ENCODE measurements around the gene DCDC1.

DCDC1 gene

DNA sequence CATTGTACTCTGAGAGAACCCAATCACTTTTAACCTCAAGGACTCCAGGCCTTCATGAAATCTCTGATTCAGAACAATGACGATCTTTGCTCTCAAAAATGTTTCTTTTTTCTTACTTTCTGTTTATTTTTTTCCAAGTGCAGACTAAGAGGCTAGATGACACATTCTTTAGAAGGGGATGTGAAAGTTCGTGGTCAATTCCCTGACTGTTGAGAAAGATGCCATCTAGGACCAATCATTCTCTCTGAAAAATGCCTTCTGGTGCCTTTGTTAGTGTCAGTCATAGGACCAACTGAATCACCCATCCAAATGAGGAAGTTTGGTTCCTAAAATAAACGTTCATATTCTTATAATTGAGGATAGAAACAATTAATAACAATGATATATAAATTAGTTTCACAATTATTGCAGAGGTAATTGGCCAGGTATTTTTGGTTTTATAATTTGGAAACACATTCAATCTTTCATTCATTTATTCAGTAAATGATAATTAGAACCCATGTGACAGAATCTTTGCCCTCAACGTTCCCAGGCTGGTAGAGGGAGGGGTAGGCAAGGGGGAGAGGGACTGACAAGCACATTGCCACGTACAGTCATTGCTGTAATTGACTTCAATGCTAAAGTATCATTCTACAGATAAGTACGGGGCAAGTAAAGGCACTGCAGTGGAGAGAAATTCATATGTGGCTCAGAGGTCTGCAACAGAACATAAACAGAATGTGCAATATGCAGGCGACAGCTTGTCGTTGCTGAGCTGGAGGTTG lies 450.0 kb downstream of the DCDC1 start:
- DNase-seq (ENCODE audit: low read depth in 2 of 2, low spot score in 1 of 2): no peak

- DNase-seq (ENCODE audit: low read depth in 2 of 2, low spot score in 1 of 2): no peak
Measured at GRCh38 chr11:30917859-30918478, 451.6 kb downstream of the DCDC1 start.

DNA sequence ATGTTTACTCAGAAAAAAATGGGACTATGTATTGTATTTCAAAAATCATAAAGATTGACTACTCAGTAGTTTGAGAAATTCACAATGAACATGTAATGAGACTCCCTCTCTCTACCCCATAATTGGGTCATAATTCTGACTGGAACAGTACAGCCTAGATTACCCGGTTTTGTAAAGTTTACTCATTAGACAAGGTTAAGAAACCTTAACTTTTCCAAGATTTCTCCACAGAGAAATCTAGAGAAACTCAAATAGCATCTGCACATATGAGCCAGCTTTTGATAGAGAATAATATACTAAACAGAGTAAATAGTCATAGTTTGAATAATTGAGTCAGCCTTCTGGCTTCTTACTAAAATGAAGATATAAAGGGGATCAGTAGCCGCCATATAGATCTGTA lies 452.3 kb downstream of the DCDC1 start:
- no peak for DNase-seq (ENCODE audit: low read depth in 2 of 2, low spot score in 1 of 2)

- no peak for DNase-seq (ENCODE audit: low read depth in 2 of 2, low spot score in 1 of 2)
Measured at GRCh38 chr11:30916764-30917163, 452.8 kb downstream of the DCDC1 start.

DNA sequence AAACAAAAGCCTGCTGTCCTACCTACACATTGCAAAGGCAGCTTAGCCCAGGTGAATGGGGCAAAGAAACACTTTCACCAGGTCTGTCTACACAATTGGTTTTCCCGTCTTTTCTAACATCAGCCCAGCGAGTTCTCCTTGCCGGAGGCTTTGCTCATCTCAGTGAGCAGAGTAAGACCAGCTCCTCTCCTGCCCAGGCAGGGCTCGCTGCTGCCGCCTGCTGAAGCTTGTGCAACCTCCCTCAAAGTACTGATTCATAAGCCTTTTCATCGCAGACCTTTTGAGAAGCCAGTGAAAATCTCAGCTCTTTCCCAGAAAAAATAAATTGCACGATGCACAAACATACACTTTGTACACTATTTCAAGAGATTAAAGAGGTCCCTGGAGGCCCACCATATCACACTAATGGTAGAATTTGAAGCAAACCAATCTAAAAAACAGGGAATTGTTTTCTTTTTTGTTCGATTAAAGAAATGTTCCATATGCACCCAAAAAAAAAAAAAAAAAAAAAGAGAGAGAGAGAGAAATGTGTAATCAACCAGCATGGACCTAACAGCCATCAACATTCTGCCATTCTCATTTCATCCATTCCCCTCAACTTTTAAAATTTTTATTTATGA lies 455.3 kb downstream of the DCDC1 start:
- no peak for DNase-seq (ENCODE audit: low read depth in 2 of 2, low spot score in 1 of 2)

GRCh38 chr11:30911247-30911646 lies 458.3 kb downstream of the DCDC1 start:
- no peak for DNase-seq (ENCODE audit: low read depth in 2 of 2, low spot score in 1 of 2)

GRCh38 chr11:30908857-30909256 lies 460.7 kb downstream of the DCDC1 start:
- no peak for DNase-seq (ENCODE audit: low read depth in 2 of 2, low spot score in 1 of 2)

DNA sequence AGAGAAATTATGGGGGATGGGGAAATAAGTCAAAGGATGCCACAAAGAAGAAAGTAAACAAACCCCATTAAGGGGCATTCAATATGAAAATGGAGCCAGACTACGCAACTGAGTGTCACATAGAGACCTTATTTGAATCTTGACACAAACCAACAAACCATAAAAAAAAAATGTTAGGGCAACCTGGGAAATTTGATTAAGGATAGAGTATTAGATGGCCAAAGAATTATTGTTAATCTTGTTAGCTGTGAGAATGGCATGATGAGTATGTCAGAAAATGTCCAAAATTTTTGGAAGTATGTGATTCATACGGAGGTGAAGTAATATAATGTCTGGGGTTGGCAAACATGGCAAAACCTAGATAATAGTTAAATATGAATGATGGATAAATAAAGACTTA lies 461.3 kb downstream of the DCDC1 start:
- no peak for DNase-seq (ENCODE audit: low read depth in 2 of 2, low spot score in 1 of 2)

DNA sequence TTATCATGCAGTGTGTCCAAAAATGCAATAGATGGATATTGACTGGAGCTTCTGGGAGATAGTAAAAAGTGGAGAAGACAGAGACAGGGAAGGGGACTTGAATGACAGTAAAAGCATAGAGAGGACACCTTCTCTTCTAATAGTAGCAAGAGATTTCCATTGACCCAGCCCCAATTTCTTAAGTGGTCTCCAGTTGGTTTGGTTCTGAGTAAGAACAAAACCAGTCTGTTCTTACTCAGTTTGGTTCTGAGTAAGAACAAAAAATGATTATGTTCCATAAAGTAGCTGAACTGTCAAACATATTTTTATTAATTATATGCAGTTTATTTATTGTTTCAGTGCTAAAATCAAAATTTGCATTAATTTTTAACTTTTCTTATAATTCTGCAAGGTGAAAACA lies 466.6 kb downstream of the DCDC1 start:
- DNase-seq (ENCODE audit: low read depth in 2 of 2, low spot score in 1 of 2): no peak

DNA sequence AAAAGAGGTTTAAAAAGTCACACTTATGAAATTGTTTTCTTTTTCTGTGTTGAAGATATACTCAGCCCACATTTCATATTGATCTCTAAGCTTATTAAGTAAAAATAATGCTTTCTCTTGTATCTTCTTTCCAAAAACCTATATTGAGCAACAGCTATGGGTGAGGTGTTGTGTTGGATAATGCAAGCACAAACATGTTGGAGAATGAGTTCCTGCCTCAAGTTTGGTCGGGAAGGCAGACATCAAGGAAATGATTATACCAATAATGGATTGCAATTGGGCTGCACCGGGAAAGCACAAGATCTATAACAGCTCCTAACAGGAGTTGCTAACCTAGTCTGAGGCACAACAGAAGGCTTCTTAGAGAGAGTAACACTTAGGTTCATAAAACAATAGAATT lies 474.5 kb downstream of the DCDC1 start:
- no peak for DNase-seq (ENCODE audit: low read depth in 2 of 2, low spot score in 1 of 2)

- DNase-seq (ENCODE audit: low read depth in 2 of 2, low spot score in 1 of 2): no peak
Measured at GRCh38 chr11:30893318-30893717, 476.2 kb downstream of the DCDC1 start.

DNA sequence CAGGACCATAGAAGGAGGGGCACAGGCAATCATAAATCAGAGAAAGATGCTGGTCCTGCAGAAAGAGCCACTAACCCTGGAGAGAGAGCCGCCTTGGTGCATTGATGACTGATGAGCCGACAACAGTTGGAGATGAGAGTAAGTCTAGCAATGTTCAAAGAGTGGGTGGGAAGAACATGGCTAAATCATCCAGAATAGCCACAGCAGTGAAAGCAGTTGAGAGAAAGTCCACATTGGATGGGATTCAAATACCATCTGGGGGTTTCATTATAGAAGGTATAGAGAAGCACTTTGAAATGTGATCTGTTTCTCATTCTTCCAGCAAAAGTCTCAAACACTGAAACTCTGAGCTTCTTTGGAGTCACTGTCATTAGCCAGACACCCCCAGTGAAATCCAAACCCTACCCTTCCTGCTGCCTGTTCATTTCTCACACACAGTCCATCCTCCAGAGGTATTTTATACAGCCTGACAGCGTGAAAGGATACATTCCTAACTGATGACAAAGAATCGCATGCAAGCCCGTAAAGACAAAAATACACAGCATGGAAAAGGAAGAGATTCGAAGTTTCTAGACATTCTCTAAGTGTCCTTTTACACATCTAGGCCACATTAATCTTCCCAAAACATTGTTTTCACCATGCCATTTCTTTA lies 480.3 kb downstream of the DCDC1 start:
- DNase-seq (ENCODE audit: low read depth in 2 of 2, low spot score in 1 of 2): no peak

DNA sequence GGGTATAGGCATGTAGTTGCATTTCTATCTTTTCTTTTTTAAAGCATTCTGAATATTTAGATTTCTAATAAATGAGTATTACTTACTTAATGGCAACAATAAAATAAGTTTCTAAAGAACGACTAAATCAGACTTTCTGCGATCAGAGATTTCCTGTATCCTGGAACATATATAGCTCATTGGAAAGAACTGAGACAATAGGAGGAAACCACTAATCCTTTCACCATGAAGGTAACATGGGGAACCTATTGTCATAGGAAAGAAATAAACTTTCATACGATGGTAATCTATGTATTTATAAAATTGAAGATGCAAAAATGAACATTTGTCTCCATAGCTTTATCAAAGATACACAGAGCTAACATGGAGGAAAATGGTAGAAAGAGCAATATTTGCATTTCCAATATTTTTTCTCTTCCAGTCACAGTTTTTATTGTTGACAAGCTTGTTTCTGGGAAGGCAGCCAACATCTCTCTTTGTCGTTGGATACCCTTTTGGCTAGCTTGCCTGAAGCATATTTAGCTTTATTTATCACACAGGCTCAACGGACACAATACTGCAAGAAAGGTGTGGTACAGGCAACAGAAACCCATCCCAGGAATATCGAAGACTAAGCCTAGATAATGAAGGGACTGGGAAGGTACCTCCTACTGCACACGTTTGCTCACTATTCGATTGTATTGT lies 490.1 kb downstream of the DCDC1 start:
- DNase-seq (ENCODE audit: low read depth in 2 of 2, low spot score in 1 of 2): no peak

- DNase-seq (ENCODE audit: low read depth in 2 of 2, low spot score in 1 of 2): no peak
Measured at GRCh38 chr11:30878400-30878799, 491.1 kb downstream of the DCDC1 start.

GRCh38 chr11:30876663-30877396 lies 492.7 kb downstream of the DCDC1 start:
- DNase-seq (ENCODE audit: low read depth in 2 of 2, low spot score in 1 of 2): no peak

- DNase-seq (ENCODE audit: low read depth in 2 of 2, low spot score in 1 of 2): no peak
Measured at GRCh38 chr11:30876228-30876627, 493.3 kb downstream of the DCDC1 start.

DNA sequence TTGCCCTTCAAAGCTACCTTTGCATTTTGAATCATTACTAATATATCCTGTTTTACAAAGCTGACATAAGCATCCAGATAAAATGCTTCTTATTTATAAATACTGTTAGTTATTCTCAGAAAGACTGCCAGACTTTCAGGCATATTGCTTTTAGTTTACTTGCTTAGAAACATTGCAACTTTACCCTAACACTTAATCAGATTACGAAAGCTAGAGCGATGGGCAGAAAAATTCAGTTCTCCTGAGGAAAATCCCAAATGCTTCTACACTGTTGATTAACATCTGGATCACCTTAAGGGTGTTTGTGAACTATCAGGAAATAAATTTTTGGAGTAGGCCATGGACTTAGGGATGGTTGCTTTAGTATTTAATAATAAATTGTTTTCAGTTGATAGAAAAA lies 493.7 kb downstream of the DCDC1 start:
- no peak for DNase-seq (ENCODE audit: low read depth in 2 of 2, low spot score in 1 of 2)

DNA sequence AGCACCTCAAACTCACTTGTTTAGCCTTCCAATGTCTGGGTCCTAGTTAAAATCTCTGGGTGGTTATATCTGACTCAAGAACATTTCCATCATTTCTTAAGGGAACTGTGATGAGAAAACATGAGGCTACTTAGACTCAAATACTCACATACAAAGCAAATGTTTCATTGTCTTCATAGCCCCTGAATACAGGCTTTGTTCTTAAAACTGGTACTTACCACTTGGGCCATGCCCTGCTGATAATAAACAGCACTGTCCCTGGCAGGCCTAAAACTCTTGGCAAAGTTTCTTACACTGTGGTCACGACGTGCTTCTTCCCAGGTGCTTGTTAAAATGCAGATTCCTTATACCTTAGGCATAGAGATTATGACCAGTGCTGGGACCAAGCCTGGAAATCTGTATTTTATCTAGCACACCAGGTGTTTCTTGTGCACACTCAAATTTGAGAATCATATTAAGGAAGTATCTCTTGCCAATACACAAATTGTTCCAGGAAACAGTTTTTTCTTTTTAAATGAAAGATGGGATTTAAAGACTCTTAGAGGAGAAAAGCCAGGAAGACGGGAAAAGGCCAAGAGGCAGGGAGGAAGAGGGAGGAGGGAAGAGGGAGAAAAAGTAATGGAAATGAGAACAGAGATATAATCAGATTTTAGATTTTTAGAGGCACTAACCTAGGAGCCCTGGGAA lies 495.5 kb downstream of the DCDC1 start:
- no peak for DNase-seq (ENCODE audit: low read depth in 2 of 2, low spot score in 1 of 2)

GRCh38 chr11:30868626-30869081 lies 500.9 kb downstream of the DCDC1 start:
- DNase-seq (ENCODE audit: low read depth in 2 of 2, low spot score in 1 of 2): no peak

DNA sequence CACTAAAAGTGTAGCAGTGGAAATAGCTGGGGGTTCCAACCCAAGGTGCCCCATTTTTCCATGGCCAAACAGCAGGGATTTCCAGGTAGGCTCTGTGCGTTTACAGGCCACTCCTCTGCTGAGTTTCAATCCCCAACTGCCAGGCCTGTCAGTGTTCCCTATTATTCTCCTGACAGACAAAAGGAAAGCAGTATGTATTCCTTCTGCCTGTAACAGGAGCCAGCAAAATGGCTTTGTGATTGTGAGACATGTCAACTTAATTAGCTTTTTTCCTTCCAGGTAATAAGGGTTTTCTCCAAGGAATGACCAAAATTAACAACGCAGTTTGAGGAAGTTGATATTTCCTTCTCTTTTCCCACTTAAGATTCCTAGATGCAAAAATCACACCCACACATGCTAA lies 506.3 kb downstream of the DCDC1 start:
- DNase-seq (ENCODE audit: low read depth in 2 of 2, low spot score in 1 of 2): no peak

Data from stimulated activated CD8-positive, alpha-beta memory T cell treated with anti-CD3 and anti-CD28 coated beads, Interleukin-4, amount 100 ng/mL, for 1 hour (primary cell).